Measurements from ENCODE around the gene TSC22D1. TPM values are rescaled to one million over a fixed set of nuclear protein-coding genes. Genes with fewer than 3 reads are reported as not detected.

The TSC22D1 gene
- total RNA-seq, 4 donors from 2014 or later = 153 to 200 (median 182) TPM

DNA sequence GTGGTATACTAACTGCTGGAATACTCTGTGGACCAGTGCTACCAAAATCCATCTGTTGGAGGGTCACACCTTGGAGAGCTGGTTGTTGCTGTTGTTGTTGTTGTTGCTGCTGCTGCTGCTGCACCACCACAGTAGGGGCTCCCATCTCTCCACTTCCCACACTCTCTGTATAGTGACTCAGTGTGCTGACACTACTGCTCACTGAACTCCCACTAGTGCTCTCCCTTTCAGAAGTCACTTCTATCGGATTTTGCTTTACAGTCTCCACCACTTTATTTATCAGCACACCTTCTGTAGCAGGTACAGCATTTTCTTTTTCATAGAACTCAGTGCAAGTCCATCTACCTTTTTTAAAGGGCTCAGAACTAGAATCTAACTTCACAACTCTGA, 1.7 kb downstream of the TSC22D1 start:
- Histone ChIP-seq H3K27me3 (no peaks in the 10 kb centered on the region), H3K4me3 (no peak overlapping the region), H3K36me3 (no peaks in the 10 kb centered on the region), H3K27ac (no peak overlapping the region), H3K9me3 (no peaks in the 10 kb centered on the region), H3K4me1 (peaks cover 0 to 13% of the 10 kb centered on the region in 2 donors)
- intact Hi-C loops (cut with DNase I; ENCODE audit: low total_unique reads) = loop anchor here (10.0 kb wide), 1 partner anchor 340 kb away; no protein-coding TSS in a partner anchor
- TF ChIP-seq, protein P1, sequence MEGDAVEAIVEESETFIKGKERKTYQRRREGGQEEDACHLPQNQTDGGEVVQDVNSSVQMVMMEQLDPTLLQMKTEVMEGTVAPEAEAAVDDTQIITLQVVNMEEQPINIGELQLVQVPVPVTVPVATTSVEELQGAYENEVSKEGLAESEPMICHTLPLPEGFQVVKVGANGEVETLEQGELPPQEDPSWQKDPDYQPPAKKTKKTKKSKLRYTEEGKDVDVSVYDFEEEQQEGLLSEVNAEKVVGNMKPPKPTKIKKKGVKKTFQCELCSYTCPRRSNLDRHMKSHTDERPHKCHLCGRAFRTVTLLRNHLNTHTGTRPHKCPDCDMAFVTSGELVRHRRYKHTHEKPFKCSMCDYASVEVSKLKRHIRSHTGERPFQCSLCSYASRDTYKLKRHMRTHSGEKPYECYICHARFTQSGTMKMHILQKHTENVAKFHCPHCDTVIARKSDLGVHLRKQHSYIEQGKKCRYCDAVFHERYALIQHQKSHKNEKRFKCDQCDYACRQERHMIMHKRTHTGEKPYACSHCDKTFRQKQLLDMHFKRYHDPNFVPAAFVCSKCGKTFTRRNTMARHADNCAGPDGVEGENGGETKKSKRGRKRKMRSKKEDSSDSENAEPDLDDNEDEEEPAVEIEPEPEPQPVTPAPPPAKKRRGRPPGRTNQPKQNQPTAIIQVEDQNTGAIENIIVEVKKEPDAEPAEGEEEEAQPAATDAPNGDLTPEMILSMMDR (IDR thresholded peaks at IDR 0.05) = no peak
- no peak for TF ChIP-seq POLR2A (IDR thresholded peaks at IDR 0.05)
- DNase-seq = no peak

- Histone ChIP-seq H3K36me3 (no peaks in the 10 kb centered on the region), H3K27ac (no peak overlapping the region), H3K27me3 (no peaks in the 10 kb centered on the region), H3K4me3 (no peak overlapping the region), H3K4me1 (peaks cover 0 to 13% of the 10 kb centered on the region in 2 donors), H3K9me3 (no peaks in the 10 kb centered on the region)
- TF ChIP-seq POLR2A (IDR thresholded peaks at IDR 0.05) = no peak
- TF ChIP-seq, protein P1 (IDR thresholded peaks at IDR 0.05) = peak in 2 of 4 experiments; percentile 32 to 33
- DNase-seq = no peak
- intact Hi-C loops (cut with DNase I; ENCODE audit: low total_unique reads) = loop anchor here (10.0 kb wide), 1 partner anchor 341 kb away; no protein-coding TSS in a partner anchor
Measured at GRCh38 chr13:44573790-44574465, 2.2 kb downstream of the TSC22D1 start.

- Histone ChIP-seq H3K27me3 (no peaks in the 10 kb centered on the region), H3K4me3 (no peak overlapping the region)
Measured at GRCh38 chr13:44573071-44573470, 3.1 kb downstream of the TSC22D1 start.

DNA sequence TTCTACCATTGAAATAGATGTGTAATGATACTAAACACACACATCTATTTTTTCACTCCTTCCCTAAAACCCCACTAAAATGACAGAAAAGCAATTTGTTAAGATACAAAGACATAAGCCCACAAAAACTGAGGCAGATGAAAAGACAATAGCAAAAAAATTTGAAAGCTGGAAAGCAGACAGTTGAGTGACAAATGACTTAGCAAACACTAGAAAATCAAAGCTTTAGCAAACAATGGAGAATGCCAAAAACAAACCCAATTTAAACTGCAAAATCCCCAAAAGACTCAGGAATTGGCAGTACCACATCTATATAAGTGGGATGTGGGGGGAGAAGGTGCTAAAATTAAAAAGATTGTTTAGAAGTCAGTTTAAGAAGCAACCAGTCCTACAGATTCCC, 9.5 kb downstream of the TSC22D1 start:
- Histone ChIP-seq H3K27ac (no peak overlapping the region), H3K4me3 (no peak overlapping the region), H3K36me3 (no peaks in the 10 kb centered on the region), H3K4me1 (no peaks in the 10 kb centered on the region), H3K27me3 (no peaks in the 10 kb centered on the region), H3K9me3 (no peaks in the 10 kb centered on the region)
- intact Hi-C loops (cut with DNase I; ENCODE audit: low total_unique reads) = no loop called here
- no peak for DNase-seq
- TF ChIP-seq, protein P1 (IDR thresholded peaks at IDR 0.05) = no peak
- TF ChIP-seq POLR2A (IDR thresholded peaks at IDR 0.05) = no peak

More at GRCh38 chr13:44573071-44573470, 3.1 kb downstream of the TSC22D1 start:
- Histone ChIP-seq H3K4me1 (peaks cover 0 to 13% of the 10 kb centered on the region in 2 donors), H3K27ac (no peak overlapping the region), H3K9me3 (no peaks in the 10 kb centered on the region), H3K36me3 (no peaks in the 10 kb centered on the region)
- no peak for DNase-seq
- TF ChIP-seq, protein P1 (IDR thresholded peaks at IDR 0.05) = no peak
- intact Hi-C loops (cut with DNase I; ENCODE audit: low total_unique reads) = loop anchor here (10.0 kb wide), 1 partner anchor 342 kb away; no protein-coding TSS in a partner anchor

DNA sequence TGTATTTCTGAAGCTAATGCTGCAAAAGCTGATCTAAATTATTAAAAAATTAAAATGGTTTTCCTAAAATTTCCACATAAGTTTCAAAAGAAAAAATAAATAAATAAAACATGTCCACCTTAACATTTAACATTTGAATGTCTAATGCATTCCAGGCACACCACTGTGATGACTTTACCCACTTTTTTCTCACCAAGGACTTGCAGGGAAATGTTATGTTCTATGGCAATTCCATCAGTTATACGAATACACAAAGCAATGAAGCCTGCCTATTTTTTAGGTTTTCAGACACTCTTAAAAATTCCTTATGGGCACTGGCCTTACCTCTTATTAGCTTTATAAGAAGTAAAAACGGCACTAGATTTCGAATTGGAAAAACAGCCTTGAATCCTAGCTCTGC, 10.2 kb downstream of the TSC22D1 start:
- H3K27ac ChIP-seq = no peak overlapping the region
- TF ChIP-seq POLR2A (IDR thresholded peaks at IDR 0.05) = no peak
- TF ChIP-seq, protein P1 (IDR thresholded peaks at IDR 0.05) = no peak
- intact Hi-C loops (cut with DNase I; ENCODE audit: low total_unique reads) = no loop called here
- no peaks in the 10 kb centered on the region for H3K36me3 ChIP-seq
- no peaks in the 10 kb centered on the region for H3K4me1 ChIP-seq
- no peak overlapping the region for H3K4me3 ChIP-seq
- H3K9me3 ChIP-seq = no peaks in the 10 kb centered on the region
- DNase-seq = no peak
- no peaks in the 10 kb centered on the region for H3K27me3 ChIP-seq
